BLaER1 treated with 17β-estradiol and CSF1 and Interleukin-3, amounts not matched to agents 10 nM and 100 nM (cell line): ENCODE measurements around the gene MYOM1.
"Not testable (repeated sequence)": the region's sequence is repeated elsewhere in the genome, so short reads cannot be mapped to it uniquely, and the experiment has no call there.

Experiments
- H3K27ac ChIP-seq, 11 experiments: shearing (Covaris generic); formaldehyde crosslinking; 2 replicates each; pipeline ENCODE4 v1.8.1; 2022
- H3K27me3 ChIP-seq, 11 experiments: shearing (Covaris generic); formaldehyde crosslinking; 2 replicates each; pipeline ENCODE4 v1.8.1; 2022
- H3K36me3 ChIP-seq, 11 experiments: shearing (Covaris generic); formaldehyde crosslinking; 2 replicates each; pipeline ENCODE4 v1.8.1; 2022
- H3K4me1 ChIP-seq, 10 experiments: shearing (Covaris generic); formaldehyde crosslinking; 2 replicates each; pipeline ENCODE4 v1.8.1; 2022
- H3K4me2 ChIP-seq, 11 experiments: shearing (Covaris generic); formaldehyde crosslinking; 2 replicates each; pipeline ENCODE4 v1.8.1; 2022
- H3K4me3 ChIP-seq, 10 experiments: shearing (Covaris generic); formaldehyde crosslinking; 2 replicates each; pipeline ENCODE4 v1.8.1; 2022
- H3K9ac ChIP-seq, 11 experiments: shearing (Covaris generic); formaldehyde crosslinking; 2 replicates each; pipeline ENCODE4 v1.8.1; 2022
- H3K9me3 ChIP-seq, 11 experiments: shearing (Covaris generic); formaldehyde crosslinking; replicated peaks in 1 of 11; 2 replicates each; pipeline ENCODE4 v1.8.1; 2022
- H4K20me1 ChIP-seq, 11 experiments: shearing (Covaris generic); formaldehyde crosslinking; 2 replicates each; pipeline ENCODE4 v1.8.1; 2022
- Cebpa-rat ChIP-seq, 11 experiments: shearing (Covaris generic); IDR thresholded peaks; 2 replicates each; pipeline ENCODE4 v1.8.1; 2022

The MYOM1 gene

GRCh38 chr18:3209859-3210569 lies 9.8 kb downstream of the MYOM1 start:
- H3K4me2 ChIP-seq: no peak overlapping the region
- peaks cover 0 to 9% (median 0%) of the 10 kb centered on the region in 11 experiments; a peak in 5 of 22 replicates for H3K36me3 ChIP-seq

GRCh38 chr18:3207565-3207964 lies 12.2 kb downstream of the MYOM1 start:
- Histone ChIP-seq H3K4me1 (no peaks in the 10 kb centered on the region; a peak in 1 of 20 replicates), H3K27ac (no peak overlapping the region), H3K9ac (no peak overlapping the region), H4K20me1 (no peaks in the 10 kb centered on the region), H3K9me3 (peaks cover 9 to 33% (median 30%) of the 10 kb centered on the region in 11 experiments), H3K4me3 (no peak overlapping the region), H3K27me3 (no peaks in the 10 kb centered on the region), H3K36me3 (peaks cover 0 to 3% (median 0%) of the 10 kb centered on the region in 11 experiments; a peak in 1 of 22 replicates), H3K4me2 (no peak overlapping the region)
- no peak for TF ChIP-seq Cebpa-rat (IDR thresholded peaks at IDR 0.05)

More at GRCh38 chr18:3209859-3210569, 9.8 kb downstream of the MYOM1 start:
- no peak overlapping the region for H3K9ac ChIP-seq
- no peak for TF ChIP-seq Cebpa-rat (IDR thresholded peaks at IDR 0.05)
- H3K4me3 ChIP-seq: no peak overlapping the region
- no peak overlapping the region for H3K27ac ChIP-seq
- peaks cover 8 to 12% (median 10%) of the 10 kb centered on the region in 10 experiments; a peak in 15 of 20 replicates for H3K4me1 ChIP-seq
- no peaks in the 10 kb centered on the region for H4K20me1 ChIP-seq
- H3K9me3 ChIP-seq: peaks cover 8 to 21% (median 15%) of the 10 kb centered on the region in 11 experiments; a peak in 21 of 22 replicates
- H3K27me3 ChIP-seq: no peaks in the 10 kb centered on the region

GRCh38 chr18:3205239-3205638 lies 14.5 kb downstream of the MYOM1 start:
- Histone ChIP-seq H3K9ac (no peak overlapping the region), H3K9me3 (peaks cover 12 to 44% (median 35%) of the 10 kb centered on the region in 11 experiments), H4K20me1 (no peaks in the 10 kb centered on the region)

GRCh38 chr18:3199942-3200645 lies 19.7 kb downstream of the MYOM1 start:
- H3K4me1 ChIP-seq: peaks cover 0 to 6% (median 0%) of the 10 kb centered on the region in 10 experiments; a peak in 3 of 20 replicates
- no peak overlapping the region for H3K4me3 ChIP-seq
- no peak for TF ChIP-seq Cebpa-rat (IDR thresholded peaks at IDR 0.05)
- H3K4me2 ChIP-seq: no peak overlapping the region
- H3K9me3 ChIP-seq: peaks cover 8 to 34% (median 23%) of the 10 kb centered on the region in 11 experiments; a peak in 21 of 22 replicates
- H3K36me3 ChIP-seq: 0 out of 22 replicates have a peak, but pooled peaks cover 0 to under 1% (median 0%) of the 10 kb centered on the region in 11 experiments
- no peak overlapping the region for H3K27ac ChIP-seq
- no peak overlapping the region for H3K9ac ChIP-seq
- H3K27me3 ChIP-seq: no peaks in the 10 kb centered on the region
- H4K20me1 ChIP-seq: no peaks in the 10 kb centered on the region

More at GRCh38 chr18:3205239-3205638, 14.5 kb downstream of the MYOM1 start:
- no peaks in the 10 kb centered on the region for H3K27me3 ChIP-seq
- no peak overlapping the region for H3K27ac ChIP-seq
- no peak overlapping the region for H3K4me2 ChIP-seq
- H3K4me1 ChIP-seq: no peaks in the 10 kb centered on the region
- TF ChIP-seq Cebpa-rat (IDR thresholded peaks at IDR 0.05): no peak
- H3K4me3 ChIP-seq: no peak overlapping the region
- peaks cover 0 to 3% (median 0%) of the 10 kb centered on the region in 11 experiments; a peak in 1 of 22 replicates for H3K36me3 ChIP-seq

GRCh38 chr18:3198260-3198860 lies 21.4 kb downstream of the MYOM1 start:
- not testable (repeated sequence) for H3K27me3 ChIP-seq, H3K36me3 ChIP-seq, H3K4me2 ChIP-seq, H3K4me1 ChIP-seq, H3K27ac ChIP-seq, H4K20me1 ChIP-seq, H3K9ac ChIP-seq, H3K4me3 ChIP-seq
- peaks cover 3 to 19% (median 13%) of the 10 kb centered on the region in 11 experiments; a peak in 16 of 22 replicates for H3K9me3 ChIP-seq

- Histone ChIP-seq H3K4me2 (no peak overlapping the region), H3K9ac (no peak overlapping the region), H3K4me1 (peaks cover 0 to 6% (median 0%) of the 10 kb centered on the region in 10 experiments; a peak in 3 of 20 replicates), H3K4me3 (no peak overlapping the region), H3K36me3 (no peaks in the 10 kb centered on the region), H4K20me1 (no peaks in the 10 kb centered on the region), H3K9me3 (0 out of 22 replicates have a peak, but pooled peaks cover 0 to 5% (median 0%) of the 10 kb centered on the region in 11 experiments), H3K27ac (no peak overlapping the region), H3K27me3 (no peaks in the 10 kb centered on the region)
- no peak for TF ChIP-seq Cebpa-rat (IDR thresholded peaks at IDR 0.05)
These were observed 24.7 kb downstream of the MYOM1 start for GRCh38 chr18:3194947-3195612.

- no peaks in the 10 kb centered on the region for H3K27me3 ChIP-seq
- H3K36me3 ChIP-seq: no peaks in the 10 kb centered on the region
- no peak overlapping the region for H3K27ac ChIP-seq
- H4K20me1 ChIP-seq: no peaks in the 10 kb centered on the region
- no peaks in the 10 kb centered on the region for H3K9me3 ChIP-seq
- no peak for TF ChIP-seq Cebpa-rat (IDR thresholded peaks at IDR 0.05)
- peaks cover 0 to 6% (median 0%) of the 10 kb centered on the region in 10 experiments; a peak in 3 of 20 replicates for H3K4me1 ChIP-seq
- no peak overlapping the region for H3K4me3 ChIP-seq
- no peak overlapping the region for H3K4me2 ChIP-seq
- H3K9ac ChIP-seq: no peak overlapping the region
These were observed 26.4 kb downstream of the MYOM1 start for GRCh38 chr18:3193331-3193730.

GRCh38 chr18:3192752-3193151 lies 27.0 kb downstream of the MYOM1 start:
- Histone ChIP-seq H3K4me2 (no peak overlapping the region), H3K9ac (no peak overlapping the region), H3K9me3 (no peaks in the 10 kb centered on the region), H3K27me3 (no peaks in the 10 kb centered on the region), H3K4me1 (peaks cover 0 to 6% (median 0%) of the 10 kb centered on the region in 10 experiments; a peak in 3 of 20 replicates), H3K27ac (no peak overlapping the region), H3K4me3 (no peak overlapping the region), H3K36me3 (no peaks in the 10 kb centered on the region), H4K20me1 (no peaks in the 10 kb centered on the region)
- no peak for TF ChIP-seq Cebpa-rat (IDR thresholded peaks at IDR 0.05)
